NCI-H146 treated with DMSO at 0.1 percent for 48 hours (cell line): Measurements from ENCODE around the gene TRAPPC12.

Experiments
- DNase-seq: peaks from one replicate; lab custom pipeline; 2025; ENCODE audit not compliant: unreplicated experiment; lab: John Stamatoyannopoulos, UW

TRAPPC12 gene

GRCh38 chr2:3465844-3466481 lies 86.5 kb downstream of the TRAPPC12 start:
- no peak for DNase-seq

- DNase-seq: no peak
These were observed 87.0 kb downstream of the TRAPPC12 start for GRCh38 chr2:3466482-3466863.

DNA sequence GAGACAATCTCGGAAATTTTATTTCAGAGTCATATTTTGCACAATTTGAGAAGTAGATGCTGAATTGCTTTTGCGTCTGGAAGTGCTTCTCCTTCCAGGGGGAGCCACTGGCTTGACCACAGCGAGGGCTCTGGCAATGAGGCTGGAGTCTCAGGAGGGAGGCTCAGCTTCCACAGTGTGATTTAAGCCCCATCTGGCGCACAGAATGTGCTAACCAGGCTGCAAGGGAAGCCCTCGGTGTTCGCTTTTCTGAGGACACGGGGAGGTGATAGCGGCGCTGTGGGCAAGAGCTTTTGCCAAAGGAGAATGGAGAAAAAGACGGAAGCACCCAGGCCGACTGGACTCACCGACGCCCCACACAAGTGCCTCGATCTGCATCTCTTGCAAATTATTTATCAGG lies 87.5 kb downstream of the TRAPPC12 start:
- DNase-seq: no peak

DNA sequence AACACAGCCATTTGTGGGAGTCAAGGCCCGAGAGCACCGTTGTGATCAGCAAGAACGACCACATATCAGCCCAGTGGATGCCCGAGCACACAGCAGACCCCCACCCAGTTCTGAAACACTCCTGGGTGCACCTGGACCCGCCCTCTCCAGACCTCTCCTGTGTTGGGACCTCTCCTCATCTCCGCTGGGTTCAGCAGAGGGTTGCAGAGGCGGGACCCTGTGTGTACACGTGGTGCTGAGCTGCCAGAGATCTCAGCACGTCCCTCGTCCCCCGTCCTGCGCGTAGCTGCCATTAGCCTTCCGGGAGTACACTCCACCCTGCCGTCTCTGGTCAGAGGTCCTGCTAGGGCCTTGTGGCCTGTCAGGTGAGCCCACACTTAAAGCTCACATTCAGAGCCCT lies 88.2 kb downstream of the TRAPPC12 start:
- no peak for DNase-seq

- DNase-seq: no peak
These were observed 88.9 kb downstream of the TRAPPC12 start for GRCh38 chr2:3468296-3468988.

DNA sequence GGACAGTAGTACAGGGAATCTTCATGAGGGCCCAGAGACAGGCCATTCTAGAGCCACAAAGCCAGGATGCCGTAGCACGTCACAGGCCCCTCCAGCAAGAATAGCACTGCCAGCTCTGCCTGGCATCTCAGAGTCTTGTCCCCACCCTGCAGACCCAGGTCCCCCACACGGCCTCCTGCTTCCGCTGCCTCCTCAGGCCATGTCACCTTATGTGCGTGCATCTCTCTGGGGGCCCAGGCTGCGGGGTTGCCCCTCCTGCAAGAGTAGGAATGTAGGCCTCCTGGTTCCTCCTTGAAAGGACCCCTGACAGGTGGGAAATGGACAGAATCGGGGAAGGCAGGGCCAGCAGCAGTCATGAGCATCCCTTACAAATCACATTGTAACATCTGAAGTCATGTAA lies 90.0 kb downstream of the TRAPPC12 start:
- no peak for DNase-seq

DNA sequence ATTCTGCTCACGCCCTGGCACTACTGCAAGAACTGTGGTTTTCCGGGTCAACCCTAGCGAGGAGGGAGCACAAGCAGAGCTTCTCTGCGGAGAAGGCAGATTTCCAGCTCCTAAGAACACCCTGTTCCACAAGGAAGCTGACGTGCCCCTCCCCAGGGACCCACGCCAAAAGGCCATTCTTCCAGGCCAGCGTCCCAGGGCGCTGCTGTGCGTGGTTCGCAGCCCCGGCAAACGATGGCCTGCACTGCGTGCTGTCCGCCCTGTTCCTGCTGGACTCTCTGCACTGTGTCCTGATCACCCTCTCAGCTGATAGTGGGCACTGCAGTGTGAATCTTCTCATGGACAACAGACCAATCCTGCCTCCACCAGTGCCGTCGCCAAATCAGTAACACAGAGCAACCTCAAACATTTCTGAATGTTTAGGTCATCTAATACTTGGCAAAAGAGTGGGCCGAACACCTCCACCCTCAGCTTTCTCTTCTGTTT lies 90.7 kb downstream of the TRAPPC12 start:
- no peak for DNase-seq

DNA sequence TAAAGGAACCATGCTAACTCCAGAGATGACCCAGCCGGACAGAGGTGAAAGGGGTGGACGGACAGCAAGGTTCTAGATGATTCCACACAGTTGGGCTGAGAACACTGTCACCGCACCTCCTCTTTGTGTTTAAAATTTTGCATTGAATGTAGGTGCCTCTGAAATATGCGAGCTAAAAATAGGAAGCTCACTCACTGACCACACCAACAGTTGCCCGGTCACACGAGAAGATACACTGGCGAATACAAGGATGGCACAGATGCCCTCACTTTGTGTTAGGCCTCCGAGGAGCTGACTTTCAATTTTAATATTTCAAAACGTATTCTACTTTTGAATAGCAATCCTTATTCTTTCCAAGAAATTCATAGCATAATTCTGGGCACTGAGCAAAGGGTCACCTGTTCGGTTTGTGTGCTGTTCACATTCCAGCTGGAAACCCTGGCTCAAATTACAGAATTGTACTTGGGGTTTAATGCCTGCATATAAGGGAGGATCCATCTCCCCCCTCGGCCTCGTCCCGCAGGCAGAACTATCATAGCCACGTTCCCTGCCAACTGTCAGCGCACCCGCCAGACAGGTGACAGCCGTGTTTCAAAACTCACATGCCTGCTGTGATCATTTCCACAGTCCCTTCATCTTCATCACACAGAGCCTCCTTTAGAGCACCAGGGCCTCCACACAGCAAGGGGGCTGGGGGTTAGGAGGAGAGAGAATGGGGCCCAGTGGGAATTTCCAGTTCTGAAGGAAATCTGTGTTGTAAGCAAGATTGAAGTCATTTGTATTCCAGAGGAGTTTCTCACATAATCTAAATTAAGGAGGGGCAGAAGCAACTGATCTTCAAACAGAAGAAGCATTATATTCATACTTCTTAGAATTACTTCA lies 91.6 kb downstream of the TRAPPC12 start:
- no peak for DNase-seq

DNA sequence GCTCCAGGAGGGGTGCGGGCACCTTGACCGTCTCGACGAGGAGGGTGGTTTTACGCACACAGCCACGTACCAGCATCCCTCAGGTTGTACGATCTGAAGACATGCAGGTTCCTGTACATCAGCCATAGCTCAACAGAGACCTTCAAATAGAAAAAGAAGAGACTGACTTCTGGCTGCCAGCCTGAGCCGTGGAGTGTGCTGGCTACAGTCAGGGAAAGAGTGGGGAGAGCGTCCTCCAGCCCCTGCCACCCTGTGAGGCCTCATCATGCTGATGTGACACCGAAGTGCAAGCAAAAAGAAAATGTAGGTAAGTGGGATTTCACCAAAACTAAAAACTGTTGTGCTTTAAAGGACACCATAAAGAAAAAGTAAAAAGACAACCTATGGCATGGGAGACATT lies 92.8 kb downstream of the TRAPPC12 start:
- no peak for DNase-seq

- no peak for DNase-seq
These were observed 93.5 kb downstream of the TRAPPC12 start for GRCh38 chr2:3472966-3473365.

GRCh38 chr2:3475771-3476170 lies 96.3 kb downstream of the TRAPPC12 start:
- DNase-seq: no peak

- DNase-seq: no peak
These were observed 97.0 kb downstream of the TRAPPC12 start for GRCh38 chr2:3476321-3476984.

DNA sequence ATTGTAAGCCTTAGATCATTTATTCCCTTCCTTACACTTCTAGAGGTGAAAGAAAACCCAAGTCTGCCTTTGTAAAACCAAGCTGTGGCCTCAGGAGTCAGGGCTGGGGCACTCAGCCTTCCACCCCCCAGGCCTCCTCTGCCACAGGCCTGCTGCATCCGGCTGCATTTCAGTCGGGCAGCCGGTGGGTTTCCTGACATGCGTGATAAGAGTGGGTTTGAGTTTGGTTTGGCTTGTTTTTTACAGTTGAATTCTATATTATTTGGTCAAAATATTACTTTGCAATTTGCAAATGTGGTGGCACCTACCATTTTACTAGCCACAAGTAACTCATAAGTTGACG lies 97.5 kb downstream of the TRAPPC12 start:
- no peak for DNase-seq

DNA sequence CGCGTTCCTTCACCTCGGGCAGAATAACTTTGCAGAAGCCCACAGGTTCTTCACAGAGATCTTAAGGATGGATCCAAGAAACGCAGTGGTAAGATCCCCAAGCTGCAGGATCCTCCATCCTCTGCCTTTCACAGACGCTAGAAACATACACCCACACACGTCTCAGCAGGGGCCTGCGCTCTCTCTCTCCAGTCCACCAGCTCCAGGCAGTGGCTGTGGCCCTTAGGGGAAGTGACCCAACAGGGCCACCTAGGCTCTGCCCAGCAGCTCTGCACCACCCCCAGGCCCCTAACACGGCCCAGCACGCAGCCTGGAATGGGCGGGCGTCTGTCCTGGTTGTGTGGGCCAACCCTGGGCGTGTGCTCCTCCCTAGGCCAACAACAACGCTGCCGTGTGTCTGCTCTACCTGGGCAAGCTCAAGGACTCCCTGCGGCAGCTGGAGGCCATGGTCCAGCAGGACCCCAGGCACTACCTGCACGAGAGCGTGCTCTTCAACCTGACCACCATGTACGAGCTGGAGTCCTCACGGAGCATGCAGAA lies 99.4 kb downstream of the TRAPPC12 start:
- no peak for DNase-seq

- no peak for DNase-seq
These were observed 100.2 kb downstream of the TRAPPC12 start for GRCh38 chr2:3479430-3480320.

GRCh38 chr2:3480352-3481010 lies 101.0 kb downstream of the TRAPPC12 start:
- DNase-seq: no peak

- DNase-seq: no peak
These were observed 101.5 kb downstream of the TRAPPC12 start for GRCh38 chr2:3481011-3481400.

DNA sequence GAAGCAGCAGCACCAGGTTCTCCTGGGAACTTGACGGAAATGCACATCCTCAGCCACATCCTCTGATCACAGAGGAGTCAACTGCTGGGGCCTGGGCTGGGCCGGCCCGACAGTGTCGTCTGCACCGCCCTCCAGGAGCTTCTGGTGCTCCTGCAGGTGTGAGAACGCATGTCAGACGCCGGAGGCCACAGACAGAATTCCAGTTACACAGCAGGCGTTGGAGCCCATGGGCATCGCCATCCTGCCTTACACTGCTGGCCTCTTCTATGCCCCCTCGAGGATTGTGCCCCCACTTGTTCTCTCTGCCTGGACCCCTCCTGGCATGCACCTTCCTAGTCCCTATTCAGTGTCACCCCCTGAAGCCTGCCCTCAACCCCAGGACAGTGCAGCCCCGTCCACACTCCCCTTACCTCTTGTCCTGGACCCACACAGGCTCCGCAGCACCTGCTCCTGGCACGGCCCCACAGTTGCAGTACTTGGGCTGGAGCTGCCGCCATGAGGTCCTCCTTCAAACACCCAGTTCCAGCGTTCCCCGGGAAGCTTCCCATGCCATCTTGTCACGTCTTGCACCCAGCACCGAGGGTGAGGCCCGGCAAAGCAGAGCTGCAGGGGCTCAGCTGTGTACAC lies 102.4 kb downstream of the TRAPPC12 start:
- no peak for DNase-seq

DNA sequence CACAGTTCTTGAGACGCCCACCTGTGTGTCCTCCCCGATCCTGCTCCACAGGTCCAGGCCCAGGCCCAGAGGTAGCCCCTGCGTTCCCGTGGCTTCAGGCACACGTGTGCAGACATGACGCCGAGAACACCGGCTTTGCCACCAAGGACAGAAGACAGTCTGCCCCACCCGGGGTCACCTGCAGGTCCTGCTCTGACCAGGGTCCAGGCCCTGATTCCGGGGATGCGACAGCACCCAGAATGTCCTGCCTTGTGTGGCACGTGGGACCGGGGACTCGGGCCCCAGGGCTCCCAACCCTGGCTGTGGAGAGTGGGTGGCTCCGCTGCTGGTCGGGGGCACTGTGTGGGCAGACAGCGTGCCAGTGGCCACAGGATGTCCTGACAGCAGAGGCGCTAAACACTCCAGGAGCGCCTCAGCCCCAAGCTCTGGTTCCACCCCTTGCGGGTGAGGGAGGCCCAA lies 102.9 kb downstream of the TRAPPC12 start:
- no peak for DNase-seq
